RWPE1 (cell line): Measurements from ENCODE around the gene HLF.

Experiments used
- CTCF ChIA-PET: fragments of 350-600 bp; sonication (Branson Sonifier 250); formaldehyde crosslinking; extraction: SDS; loops from one replicate; lab custom pipeline; 2021; lab: Yijun Ruan, JAX
- POLR2A ChIA-PET: fragments of 400-600 bp; formaldehyde crosslinking; extraction: SDS; loops from one replicate; lab custom pipeline; 2020; ENCODE audit warnings: antibody characterized with exemption; ENCODE audit not compliant: low non-redundant PET; lab: Yijun Ruan, JAX
- DNase-seq: peaks from one replicate; pipeline ENCODE4 v3.0.0; 2012; ENCODE audit warnings: low spot score
- H3K27ac ChIP-seq: fragments of 450-650 bp; 2 replicates; pipeline ENCODE4 v1.5.1; 2017
- CTCF ChIP-seq: fragments of 450-650 bp; conservative IDR thresholded peaks from 2 replicates; pipeline ENCODE4 v1.5.1; 2017; ENCODE audit warnings: low read depth, mild to moderate bottlenecking

HLF gene

GRCh38 chr17:55286681-55287589, 22.2 kb downstream of the HLF start:
- no peak overlapping the region for H3K27ac ChIP-seq
- peak; percentile 64 for DNase-seq
- no peak for TF ChIP-seq CTCF
- ChIA-PET CTCF (no interaction called here), POLR2A (no interaction called here)

- POLR2A ChIA-PET: no interaction called here
Measured at GRCh38 chr17:55288356-55289105, 23.8 kb downstream of the HLF start.

GRCh38 chr17:55289106-55289446, 24.3 kb downstream of the HLF start:
- CTCF ChIA-PET: interaction anchor here (0.7 kb wide), 1 partner anchor 313 kb away, joined by 6 read pairs; no protein-coding TSS in a partner anchor
- no peak for DNase-seq
- no peak overlapping the region for H3K27ac ChIP-seq
- POLR2A ChIA-PET: no interaction called here
- no peak for TF ChIP-seq CTCF

More at GRCh38 chr17:55288356-55289105, 23.8 kb downstream of the HLF start:
- H3K27ac ChIP-seq: peak overlapping the region; percentile 16; the same call in 1 of the 2 replicates
- DNase-seq: no peak
- CTCF ChIA-PET: interaction anchor here (0.7 kb wide), 1 partner anchor 314 kb away, joined by 6 read pairs; no protein-coding TSS in a partner anchor
- TF ChIP-seq CTCF: no peak

- DNase-seq: no peak
- CTCF ChIA-PET: no interaction called here
- no peak for TF ChIP-seq CTCF
- POLR2A ChIA-PET: no interaction called here
- no peak overlapping the region for H3K27ac ChIP-seq
Measured at GRCh38 chr17:55289978-55290377, 25.2 kb downstream of the HLF start.

GRCh38 chr17:55290492-55291113, 25.8 kb downstream of the HLF start:
- CTCF ChIA-PET: interaction anchor here (0.6 to 1.1 kb wide), 2 partner anchors 222 to 297 kb away, joined by 3 read pairs; no protein-coding TSS in a partner anchor
- POLR2A ChIA-PET: no interaction called here
- DNase-seq: no peak
- no peak overlapping the region for H3K27ac ChIP-seq
- no peak for TF ChIP-seq CTCF

DNA sequence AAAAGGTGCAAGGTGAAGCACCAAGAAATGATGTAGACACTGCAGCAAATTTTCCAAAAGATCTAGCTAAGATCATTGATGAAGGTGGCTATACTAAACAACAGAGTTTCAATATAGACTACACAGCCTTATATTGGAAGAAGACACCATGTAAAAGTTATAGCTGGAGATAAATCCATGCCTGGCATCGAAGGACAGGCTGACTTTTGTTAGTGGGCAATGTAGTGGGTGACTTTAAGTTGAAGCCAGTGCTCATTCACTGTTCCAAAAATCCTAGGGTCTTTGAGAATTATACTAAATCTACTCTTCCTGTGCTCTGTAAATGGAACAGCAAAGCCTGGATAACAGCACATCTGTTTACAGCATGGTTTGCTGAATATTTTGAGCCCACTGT, 26.4 kb downstream of the HLF start:
- ChIA-PET POLR2A (no interaction called here), CTCF (interaction anchor here (0.6 to 1.1 kb wide), 2 partner anchors 222 to 298 kb away, joined by 3 read pairs; no protein-coding TSS in a partner anchor)
- H3K27ac ChIP-seq: no peak overlapping the region
- TF ChIP-seq CTCF: no peak
- DNase-seq: no peak
